Astrocyte of the spinal cord (primary cell): ENCODE results near the gene RPS6KC1.
"Not testable (repeated sequence)": the region's sequence is repeated elsewhere in the genome, so short reads cannot be mapped to it uniquely, and the experiment has no call there.

ENCODE experiments used
- DNase-seq: peaks from one replicate; pipeline ENCODE4 v3.0.0; 2011; ENCODE audit warnings: low read depth, low spot score
- H3K4me3 ChIP-seq: 2 replicates; pipeline ENCODE4 v1.5.1; 2011; ENCODE audit warnings: low read depth, mild to moderate bottlenecking, low read length, moderate library complexity
- in situ Hi-C: cut with HindIII; loops from 2 replicates; pipeline ENCODE4 v1.10.0; 2017; ENCODE audit warnings: low sequenced_read_pairs
- TF ChIP-seq, protein P1 (sequence below): IDR thresholded peaks from 2 replicates; pipeline ENCODE4 v1.5.1; 2012; ENCODE audit warnings: low read depth, mild to moderate bottlenecking, low read length, inconsistent platforms

RPS6KC1 gene

GRCh38 chr1:213138892-213139291 is 87.9 kb downstream of the RPS6KC1 start:
- TF ChIP-seq, protein P1, sequence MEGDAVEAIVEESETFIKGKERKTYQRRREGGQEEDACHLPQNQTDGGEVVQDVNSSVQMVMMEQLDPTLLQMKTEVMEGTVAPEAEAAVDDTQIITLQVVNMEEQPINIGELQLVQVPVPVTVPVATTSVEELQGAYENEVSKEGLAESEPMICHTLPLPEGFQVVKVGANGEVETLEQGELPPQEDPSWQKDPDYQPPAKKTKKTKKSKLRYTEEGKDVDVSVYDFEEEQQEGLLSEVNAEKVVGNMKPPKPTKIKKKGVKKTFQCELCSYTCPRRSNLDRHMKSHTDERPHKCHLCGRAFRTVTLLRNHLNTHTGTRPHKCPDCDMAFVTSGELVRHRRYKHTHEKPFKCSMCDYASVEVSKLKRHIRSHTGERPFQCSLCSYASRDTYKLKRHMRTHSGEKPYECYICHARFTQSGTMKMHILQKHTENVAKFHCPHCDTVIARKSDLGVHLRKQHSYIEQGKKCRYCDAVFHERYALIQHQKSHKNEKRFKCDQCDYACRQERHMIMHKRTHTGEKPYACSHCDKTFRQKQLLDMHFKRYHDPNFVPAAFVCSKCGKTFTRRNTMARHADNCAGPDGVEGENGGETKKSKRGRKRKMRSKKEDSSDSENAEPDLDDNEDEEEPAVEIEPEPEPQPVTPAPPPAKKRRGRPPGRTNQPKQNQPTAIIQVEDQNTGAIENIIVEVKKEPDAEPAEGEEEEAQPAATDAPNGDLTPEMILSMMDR: no peak
- in situ Hi-C loops: no loop called here
- peak; percentile 36 for DNase-seq
- no peak overlapping the region for H3K4me3 ChIP-seq

DNA sequence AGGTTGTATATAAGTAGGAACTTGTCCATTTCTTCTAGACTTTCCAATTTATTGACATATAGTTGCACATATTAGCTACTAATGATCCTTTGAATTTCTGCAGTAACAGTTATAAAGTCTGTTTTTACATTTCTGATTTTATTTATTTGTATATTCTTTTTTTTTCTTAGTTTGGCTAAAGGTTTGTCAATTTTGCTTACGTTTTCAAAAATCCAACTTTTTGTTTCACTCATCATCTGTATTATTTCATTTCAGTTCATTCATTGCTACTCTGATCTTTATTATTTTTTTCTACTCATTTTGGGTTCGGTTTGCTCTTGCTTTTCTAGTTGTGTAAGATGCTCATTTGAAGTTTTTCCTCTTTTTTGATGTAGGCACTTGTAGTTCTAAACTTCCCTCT is 97.9 kb downstream of the RPS6KC1 start:
- in situ Hi-C loops: no loop called here
- no peak for DNase-seq
- H3K4me3 ChIP-seq: no peak overlapping the region
- TF ChIP-seq, protein P1: no peak

GRCh38 chr1:213150090-213150489 is 99.0 kb downstream of the RPS6KC1 start:
- H3K4me3 ChIP-seq, DNase-seq, in situ Hi-C loops: not testable (repeated sequence)

GRCh38 chr1:213154056-213154685 is 103.1 kb downstream of the RPS6KC1 start:
- in situ Hi-C loops: no loop called here
- H3K4me3 ChIP-seq: no peak overlapping the region
- TF ChIP-seq, protein P1: no peak
- DNase-seq: no peak

DNA sequence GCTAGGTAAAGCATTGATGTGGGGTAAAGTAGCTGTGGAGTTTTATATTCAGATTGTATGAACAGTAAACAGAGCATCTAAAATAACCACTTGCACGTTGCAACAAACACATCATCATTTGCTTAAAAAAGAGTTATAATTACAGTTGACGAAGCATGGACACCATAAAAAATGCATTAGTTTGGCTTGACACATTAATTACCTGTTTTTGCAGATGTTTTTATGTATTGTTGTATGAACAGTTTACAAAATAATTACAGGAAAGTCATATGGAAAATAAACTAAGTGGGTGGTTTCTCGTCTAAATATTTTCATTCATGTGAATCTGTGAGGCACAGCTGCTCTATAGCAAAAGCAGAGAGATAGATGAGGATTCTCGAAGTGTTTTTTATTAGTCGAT is 108.3 kb downstream of the RPS6KC1 start:
- DNase-seq: no peak
- TF ChIP-seq, protein P1: no peak
- no peak overlapping the region for H3K4me3 ChIP-seq
- in situ Hi-C loops: no loop called here

DNA sequence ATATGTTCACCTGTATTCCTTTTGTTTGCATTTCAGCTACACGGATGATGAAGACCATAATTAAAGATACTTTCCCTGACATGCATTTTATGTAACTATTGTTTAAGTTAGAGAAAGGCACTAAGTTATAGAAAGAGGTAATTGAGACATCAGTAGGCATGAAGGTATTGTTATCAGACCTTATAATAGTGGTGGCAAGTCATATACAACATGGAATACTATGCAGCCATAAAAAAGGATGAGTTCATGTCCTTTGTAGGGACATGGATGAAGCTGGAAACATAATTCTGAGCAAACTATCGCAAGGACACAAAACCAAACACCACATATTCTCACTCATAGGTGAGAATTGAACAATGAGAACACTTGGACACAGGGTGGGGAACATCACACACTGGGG is 109.4 kb downstream of the RPS6KC1 start:
- in situ Hi-C loops, DNase-seq, H3K4me3 ChIP-seq: not testable (repeated sequence)

GRCh38 chr1:213162338-213162737 is 111.3 kb downstream of the RPS6KC1 start:
- DNase-seq: peak; percentile 28
- in situ Hi-C loops: no loop called here
- TF ChIP-seq, protein P1: no peak
- H3K4me3 ChIP-seq: no peak overlapping the region

GRCh38 chr1:213162862-213163261 is 111.8 kb downstream of the RPS6KC1 start:
- H3K4me3 ChIP-seq: no peak overlapping the region
- TF ChIP-seq, protein P1: no peak
- in situ Hi-C loops: no loop called here
- DNase-seq: no peak
